NCI-H1092 (cell line): ENCODE measurements around the gene ABLIM2.

Source experiments
- DNase-seq: peaks from one replicate; lab custom pipeline; 2025; lab: John Stamatoyannopoulos, UW

Gene ABLIM2

GRCh38 chr4:7983296-7983695 is 175.3 kb downstream of the ABLIM2 start:
- DNase-seq = no peak

GRCh38 chr4:7981738-7982394 is 176.7 kb downstream of the ABLIM2 start:
- DNase-seq = no peak

- no peak for DNase-seq
Observed at GRCh38 chr4:7980036-7980435, 178.6 kb downstream of the ABLIM2 start.

- DNase-seq = no peak
Observed at GRCh38 chr4:7979652-7979968, 179.0 kb downstream of the ABLIM2 start.

- DNase-seq = no peak
Observed at GRCh38 chr4:7978907-7979651, 179.5 kb downstream of the ABLIM2 start.

GRCh38 chr4:7978489-7978888 is 180.1 kb downstream of the ABLIM2 start:
- DNase-seq = no peak

- no peak for DNase-seq
Observed at GRCh38 chr4:7976634-7977033, 182.0 kb downstream of the ABLIM2 start.

- no peak for DNase-seq
Observed at GRCh38 chr4:7976025-7976424, 182.6 kb downstream of the ABLIM2 start.

- no peak for DNase-seq
Observed at GRCh38 chr4:7974425-7974824, 184.2 kb downstream of the ABLIM2 start.

GRCh38 chr4:7973545-7973981 is 185.1 kb downstream of the ABLIM2 start:
- no peak for DNase-seq

GRCh38 chr4:7971881-7972500 is 186.6 kb downstream of the ABLIM2 start:
- DNase-seq = no peak

- no peak for DNase-seq
Observed at GRCh38 chr4:7971159-7971631, 187.4 kb downstream of the ABLIM2 start.

- DNase-seq = no peak
Observed at GRCh38 chr4:7970361-7970946, 188.2 kb downstream of the ABLIM2 start.

- no peak for DNase-seq
Observed at GRCh38 chr4:7968262-7968896, 190.2 kb downstream of the ABLIM2 start.

GRCh38 chr4:7967501-7968261 is 190.9 kb downstream of the ABLIM2 start:
- no peak for DNase-seq

- no peak for DNase-seq
Observed at GRCh38 chr4:7967063-7967440, 191.6 kb downstream of the ABLIM2 start.

- DNase-seq = no peak
Observed at GRCh38 chr4:7966281-7967062, 192.1 kb downstream of the ABLIM2 start.

GRCh38 chr4:7964890-7965662 is 193.5 kb downstream of the ABLIM2 start:
- no peak for DNase-seq

GRCh38 chr4:7964459-7964858 is 194.2 kb downstream of the ABLIM2 start:
- DNase-seq = no peak

GRCh38 chr4:7963691-7964090 is 194.9 kb downstream of the ABLIM2 start:
- no peak for DNase-seq
